ENCODE data around the gene NCBP3.
A peak's percentile ranks its signal among the peaks of the same experiment; 100 is the strongest.

The NCBP3 gene

DNA sequence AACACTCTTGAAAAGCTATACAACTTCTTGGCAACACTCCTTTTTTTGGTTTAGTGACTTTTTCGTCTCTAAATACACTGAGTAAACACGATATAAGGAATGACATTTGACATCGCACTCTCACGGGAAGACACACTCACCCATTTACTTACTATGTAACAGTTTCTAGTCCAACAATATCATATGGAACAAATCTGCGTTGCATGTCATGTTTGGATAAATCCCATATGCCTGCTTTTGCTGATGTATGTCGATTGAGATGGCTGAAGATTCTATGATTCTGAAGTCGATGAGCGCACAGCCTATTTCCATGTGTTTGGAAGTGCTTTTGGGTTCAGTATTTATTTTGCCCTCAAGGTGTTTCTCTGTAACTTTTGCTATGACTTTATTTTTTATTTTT lies 63.3 kb downstream of the NCBP3 start:
- no peak for DNase-seq

DNA sequence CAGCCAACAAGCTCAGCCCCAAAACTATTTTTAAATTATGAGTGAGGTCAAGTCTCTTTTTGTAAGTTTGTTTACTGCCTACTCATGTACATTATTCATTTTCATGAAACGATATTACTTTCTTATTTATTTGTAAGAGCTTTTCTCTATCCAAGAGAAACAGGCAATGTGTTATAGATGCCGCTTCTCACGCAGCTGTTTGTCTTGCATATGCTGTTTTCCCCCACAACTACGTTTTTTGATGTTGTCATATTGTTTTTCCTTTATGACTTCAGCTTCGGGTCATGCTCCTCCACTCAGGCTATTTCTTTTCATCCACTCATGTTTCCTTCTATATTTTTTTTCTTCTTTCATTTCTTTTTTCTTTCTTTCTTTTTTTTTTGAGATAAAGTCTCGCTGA lies 65.1 kb downstream of the NCBP3 start:
- no peak for DNase-seq

DNA sequence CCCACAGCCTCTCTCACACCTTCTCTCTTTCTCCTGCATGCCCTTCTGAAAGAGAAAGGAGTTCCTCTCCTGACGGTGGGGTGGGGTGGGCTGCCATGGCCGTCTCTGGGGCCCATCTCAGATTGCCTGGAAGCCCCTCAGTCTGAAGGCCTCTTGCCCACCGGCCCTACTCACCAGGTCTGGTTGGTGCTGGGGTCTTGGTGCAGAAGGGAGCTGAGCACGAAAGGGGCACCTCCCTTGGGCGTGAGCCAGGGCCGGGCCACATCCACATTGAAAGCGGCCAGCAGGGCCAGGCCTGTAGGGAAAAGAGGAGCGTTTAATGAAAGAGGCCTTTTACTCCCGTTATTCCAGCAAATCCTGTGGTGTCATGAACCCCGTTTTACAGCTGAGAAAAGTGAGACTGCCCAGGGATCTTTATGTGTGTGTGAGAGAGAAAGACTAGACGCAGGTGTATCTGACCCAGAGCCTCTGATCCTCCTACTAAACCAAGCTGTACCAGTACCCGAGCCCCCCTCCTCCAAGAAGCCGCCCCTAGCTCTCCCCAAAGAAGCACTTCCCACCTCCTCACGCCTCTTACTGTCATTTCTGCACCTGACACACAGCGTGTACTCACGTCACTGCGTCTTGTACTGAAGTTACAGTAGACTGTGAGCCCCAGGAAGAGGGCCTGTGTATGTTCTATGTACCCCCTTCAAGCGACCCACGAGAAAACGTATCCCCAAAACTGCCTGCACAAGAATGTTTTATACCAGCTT lies 68.5 kb downstream of the NCBP3 start:
- no peak for DNase-seq

DNA sequence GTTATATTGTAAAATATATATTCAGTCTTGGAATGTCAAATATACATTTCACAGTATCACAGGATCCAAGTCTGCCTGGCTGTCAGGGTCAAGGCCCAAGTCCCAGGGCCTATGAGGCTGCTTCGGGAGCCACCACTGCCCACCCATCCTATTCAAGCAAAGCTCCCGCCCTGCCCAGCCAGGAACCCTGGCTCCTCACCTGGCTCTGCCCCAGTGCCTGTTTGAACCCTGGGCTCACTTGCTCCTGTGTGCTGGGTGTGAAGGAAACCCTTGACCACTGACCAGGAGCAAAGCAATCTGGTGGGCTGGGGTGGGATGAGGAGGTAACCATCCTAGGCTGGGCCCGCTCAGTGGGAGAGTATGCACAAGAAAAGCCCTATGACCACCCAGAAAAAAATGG lies 72.1 kb downstream of the NCBP3 start:
- DNase-seq: no peak

DNA sequence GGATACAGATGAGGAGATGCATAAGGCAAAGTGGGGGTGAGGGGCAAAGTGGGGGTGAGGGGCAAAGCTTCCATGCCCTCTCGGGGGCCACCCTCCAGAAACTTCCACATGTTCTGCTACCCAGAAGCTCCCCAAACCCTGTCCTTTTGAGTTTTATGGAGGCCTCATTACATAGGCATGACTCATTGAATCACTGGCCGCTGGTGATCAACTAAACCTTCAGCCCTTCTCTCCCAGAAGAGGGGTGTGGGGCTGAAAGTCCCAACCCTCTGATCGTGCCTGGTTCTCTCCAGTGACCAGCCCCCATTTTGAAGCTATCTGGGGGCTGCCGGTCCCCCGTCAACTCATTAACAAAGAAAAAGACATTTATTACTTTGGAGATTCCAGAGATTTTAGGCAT lies 72.5 kb downstream of the NCBP3 start:
- DNase-seq: no peak

DNA sequence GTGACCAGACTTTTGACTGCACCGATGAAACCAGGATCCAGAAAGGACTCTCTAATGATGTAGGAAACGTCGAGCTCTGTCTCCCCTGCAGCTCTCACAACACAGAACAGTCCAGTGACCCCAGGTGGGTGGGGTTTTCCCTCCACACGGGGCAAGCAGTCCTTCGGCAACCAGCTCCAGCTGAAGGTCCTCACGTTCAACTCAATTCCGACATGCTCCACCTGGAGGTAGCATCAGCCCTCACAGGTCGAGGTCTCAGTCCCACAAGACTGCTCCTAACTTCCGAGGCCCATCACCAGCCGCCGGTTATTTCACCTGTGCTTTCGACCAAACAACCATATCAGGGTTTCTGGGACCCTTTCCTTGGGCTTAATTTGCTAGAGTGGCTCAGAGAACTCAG lies 73.3 kb downstream of the NCBP3 start:
- DNase-seq: no peak

DNA sequence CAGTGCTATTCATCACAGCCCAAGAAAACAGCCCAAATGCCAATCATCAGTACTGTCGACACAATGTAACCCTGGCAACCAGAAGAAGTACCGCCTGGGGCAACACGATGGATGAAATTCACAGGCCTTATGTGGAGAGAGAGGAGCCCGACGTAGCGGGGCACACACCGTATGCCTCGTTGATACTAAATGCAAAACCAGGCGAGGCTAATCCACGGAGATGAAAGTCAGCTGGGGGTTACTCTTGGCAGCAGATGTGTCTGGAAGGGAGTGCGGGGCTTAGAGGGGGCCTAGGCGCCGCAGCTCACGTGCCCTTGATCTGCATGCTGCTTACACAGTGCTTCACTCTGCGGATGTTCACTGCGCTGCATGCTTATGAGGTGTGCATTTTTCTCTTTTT lies 74.9 kb downstream of the NCBP3 start:
- no peak for DNase-seq

DNA sequence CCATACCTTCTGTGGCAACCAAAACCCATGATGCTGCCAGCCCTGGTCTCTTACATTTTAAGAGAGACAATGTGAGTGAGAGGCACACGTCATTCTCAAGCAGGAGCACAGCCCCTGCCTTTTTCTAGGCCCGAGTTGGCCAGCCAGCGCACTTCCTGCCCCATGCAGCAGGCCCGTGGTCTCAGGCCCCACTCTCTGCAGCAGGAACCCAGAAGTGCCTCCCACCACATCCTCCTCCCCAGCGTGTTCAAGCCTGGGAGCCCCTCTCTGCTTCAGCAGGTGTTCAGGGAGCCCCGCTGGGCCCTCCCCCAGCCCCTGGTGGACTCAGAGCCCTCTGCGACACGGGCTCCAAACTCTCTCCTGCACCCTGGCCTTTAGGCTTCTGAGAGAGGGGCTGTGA lies 75.6 kb downstream of the NCBP3 start:
- peak; percentile 26 to 35 for DNase-seq

DNA sequence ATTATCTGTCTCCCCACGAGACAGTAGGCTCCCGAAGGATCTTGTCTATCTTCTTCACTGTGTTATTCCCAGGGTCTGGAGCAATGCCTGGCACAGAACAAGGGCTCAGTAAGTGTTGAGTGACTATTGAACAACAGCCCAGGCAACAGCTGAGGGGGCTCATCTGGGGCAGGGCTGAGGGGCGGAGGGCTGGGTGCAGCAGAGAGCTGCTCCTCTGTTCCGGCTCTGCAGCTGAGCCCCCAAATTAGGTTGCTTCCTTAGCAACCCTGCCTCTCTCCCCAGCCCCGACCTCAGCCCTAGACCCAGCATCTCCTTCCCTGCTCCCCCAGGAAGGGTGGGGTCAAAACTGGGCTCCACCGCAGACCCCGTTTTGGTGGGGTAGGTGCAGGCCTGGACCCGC lies 77.3 kb downstream of the NCBP3 start:
- no peak for DNase-seq

DNA sequence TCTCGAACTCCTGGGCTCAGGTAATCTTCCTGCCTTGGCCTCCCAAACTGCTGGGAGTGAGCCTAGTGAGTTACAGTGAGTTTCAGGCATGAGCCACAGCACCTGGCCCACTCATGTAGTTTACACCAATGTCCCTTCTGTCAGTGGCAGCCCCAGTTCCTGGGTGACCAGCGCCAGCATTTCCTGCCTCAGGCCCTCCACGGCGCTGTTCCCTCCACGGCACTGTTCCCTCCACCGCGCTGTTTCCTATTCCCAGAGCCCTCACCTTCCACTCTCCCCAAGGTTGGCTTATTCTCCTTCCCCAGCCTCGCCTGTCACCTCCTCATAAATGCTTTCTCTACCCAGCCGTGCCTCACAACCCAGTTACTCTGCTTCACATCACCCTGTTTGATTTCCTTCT lies 77.7 kb downstream of the NCBP3 start:
- DNase-seq: no peak

DNA sequence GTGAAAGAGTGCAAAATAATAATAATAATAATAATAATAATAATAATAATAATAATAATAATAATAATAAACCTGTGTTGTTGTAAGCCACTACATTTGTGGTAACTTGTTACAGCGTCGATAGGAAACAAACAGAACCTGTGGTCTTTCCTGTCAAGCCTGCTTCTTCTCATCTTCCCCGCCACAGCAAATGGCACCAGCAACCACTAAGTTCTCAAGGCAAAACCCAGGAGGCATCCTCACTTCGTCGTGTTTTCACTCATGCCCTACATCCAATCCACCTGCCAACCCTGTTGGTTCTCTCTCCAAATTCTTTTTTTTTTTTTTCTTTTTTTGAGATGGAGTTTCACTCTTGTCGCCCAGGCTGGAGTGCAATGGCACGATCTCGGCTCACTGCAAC lies 79.3 kb downstream of the NCBP3 start:
- DNase-seq: no peak

DNA sequence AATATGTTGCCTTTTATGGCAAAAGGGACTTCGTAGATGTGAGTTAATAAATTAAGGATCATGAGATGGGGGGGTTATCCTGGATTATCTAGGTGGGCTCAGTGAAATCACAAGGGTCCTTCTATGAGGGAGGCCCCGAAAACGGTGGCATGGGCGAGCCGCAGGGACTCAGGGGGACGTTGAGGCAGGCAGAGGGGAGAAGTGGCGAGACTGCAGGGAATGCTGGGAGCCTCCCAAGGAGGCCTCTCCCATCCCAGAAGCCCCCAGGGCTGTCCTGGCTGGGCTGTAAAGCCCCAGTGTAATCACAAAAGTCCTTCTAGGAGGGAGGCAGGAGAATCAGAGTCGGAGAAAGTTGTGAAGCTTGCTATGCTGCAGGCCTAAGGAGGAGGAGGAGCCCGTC lies 80.1 kb downstream of the NCBP3 start:
- no peak for DNase-seq

DNA sequence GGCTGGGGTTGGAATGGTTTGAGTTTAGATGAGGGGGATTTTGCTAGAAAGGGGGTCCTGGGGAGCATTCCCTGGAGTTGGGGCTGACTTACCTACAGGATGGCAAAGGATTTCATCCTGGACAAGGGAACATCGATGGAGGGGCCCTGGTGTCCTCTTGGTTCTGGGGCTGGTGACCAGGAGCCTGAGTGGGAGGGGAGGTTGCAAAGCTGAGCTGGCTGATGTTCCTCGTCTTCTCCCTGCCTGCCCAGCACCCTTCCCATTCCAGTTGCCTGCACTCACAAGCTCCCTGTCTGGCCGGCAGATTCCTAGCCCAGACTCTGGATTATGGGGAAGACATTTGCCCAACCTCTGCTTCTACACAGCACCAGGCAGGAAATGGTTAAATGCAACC lies 82.3 kb downstream of the NCBP3 start:
- no peak for DNase-seq

DNA sequence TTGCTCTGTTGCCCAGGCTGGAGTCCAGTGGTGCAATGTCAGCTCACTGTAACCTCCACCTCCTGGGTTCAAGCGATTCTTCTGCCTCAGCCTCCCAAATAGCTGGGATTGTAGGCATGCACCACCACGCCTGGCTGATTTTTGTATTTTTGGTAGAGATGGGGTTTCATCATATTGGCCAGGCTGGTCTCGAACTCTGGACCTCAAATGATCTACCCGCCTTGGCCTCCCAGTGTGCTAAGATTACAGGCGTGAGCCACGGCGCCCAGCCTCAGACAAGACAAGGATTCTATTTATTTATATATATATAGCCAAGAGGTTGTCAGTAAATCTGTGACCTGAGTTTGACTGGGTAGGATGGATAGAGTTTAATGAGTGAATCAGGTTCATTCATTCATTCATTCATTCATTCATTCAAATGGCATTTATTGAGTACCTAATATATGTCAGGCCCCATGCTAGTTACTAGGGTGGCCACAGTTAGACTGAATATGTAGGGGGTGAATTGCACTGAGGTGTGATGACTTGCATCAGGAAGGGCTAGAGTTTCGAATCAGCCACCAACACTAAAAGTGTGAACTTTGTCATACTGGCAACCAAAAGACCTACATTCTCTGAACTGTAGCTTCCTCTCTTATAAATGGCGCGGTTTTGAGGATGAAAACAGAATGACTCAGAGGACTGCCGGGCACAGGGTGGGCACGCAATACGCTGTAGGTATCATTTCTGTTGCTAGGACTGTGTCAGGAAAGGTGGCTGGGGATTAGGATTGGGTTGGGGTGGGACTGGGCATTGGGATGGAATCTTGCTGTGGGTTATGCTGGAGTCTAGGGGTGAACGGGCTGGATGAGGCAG lies 82.9 kb downstream of the NCBP3 start:
- no peak for DNase-seq

DNA sequence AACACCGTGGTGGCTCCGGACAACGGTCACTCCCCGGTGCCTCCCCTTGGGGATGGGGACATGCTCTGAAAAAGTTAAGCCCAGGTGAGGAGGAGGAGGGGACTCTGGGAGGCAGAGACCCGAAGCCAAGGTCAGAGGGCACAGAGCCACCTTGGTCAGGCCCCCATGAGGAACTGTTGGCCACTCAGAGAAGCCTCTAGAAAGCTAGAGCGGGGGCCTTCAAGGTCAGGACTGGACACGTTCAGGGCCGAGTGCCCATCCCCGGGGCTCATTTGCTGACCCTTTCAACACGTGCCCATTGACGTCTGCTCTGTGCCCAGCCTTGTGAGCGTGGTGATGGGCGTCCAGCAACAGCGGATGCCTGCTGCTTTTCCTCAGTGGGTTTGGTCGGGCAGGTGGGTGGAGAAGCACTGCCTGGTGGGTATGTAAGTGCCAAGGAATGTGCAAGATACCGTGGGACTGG lies 84.1 kb downstream of the NCBP3 start:
- DNase-seq: no peak

DNA sequence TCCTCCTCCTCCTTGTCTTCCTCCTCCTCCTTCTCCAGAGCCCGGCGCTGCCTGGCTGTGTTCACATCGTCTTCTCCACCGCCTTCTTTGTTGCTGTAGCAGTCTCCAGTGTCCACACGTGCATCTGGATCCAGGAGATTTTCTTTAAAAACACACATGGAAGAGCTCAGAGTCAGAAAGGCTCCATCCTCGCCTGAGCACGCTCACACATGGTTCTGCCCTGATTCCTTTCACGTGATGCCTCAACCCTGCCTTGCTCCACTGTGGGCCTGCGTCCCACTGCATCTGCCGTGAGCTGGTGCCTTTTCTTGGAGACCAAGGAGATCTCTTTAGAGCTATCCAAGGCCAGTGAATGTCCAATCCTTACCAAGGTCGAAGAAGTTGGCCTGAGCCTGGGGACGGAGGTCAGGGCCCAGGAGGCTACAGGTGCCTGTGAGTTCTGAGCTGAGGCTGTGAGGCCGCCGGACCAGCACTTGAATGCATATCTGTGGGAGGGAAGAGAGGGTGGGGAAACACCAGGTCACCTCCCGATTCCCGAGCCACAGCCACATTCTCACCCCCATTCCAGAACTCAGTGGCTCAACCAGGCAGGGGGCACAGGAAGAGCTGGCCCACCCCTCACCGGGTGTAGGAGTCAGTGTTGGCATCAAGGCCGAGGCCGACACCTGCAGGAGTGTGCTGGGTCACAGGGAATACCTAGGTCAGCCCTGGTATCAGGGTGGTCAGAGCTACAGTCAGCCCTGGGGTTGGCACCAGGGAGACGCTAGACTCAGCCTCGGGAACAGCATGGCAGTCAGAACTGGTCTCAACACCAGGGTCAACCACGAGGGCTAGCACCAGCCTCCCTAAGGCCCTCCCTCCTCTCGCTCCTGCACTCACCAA lies 84.8 kb downstream of the NCBP3 start:
- DNase-seq: no peak

DNA sequence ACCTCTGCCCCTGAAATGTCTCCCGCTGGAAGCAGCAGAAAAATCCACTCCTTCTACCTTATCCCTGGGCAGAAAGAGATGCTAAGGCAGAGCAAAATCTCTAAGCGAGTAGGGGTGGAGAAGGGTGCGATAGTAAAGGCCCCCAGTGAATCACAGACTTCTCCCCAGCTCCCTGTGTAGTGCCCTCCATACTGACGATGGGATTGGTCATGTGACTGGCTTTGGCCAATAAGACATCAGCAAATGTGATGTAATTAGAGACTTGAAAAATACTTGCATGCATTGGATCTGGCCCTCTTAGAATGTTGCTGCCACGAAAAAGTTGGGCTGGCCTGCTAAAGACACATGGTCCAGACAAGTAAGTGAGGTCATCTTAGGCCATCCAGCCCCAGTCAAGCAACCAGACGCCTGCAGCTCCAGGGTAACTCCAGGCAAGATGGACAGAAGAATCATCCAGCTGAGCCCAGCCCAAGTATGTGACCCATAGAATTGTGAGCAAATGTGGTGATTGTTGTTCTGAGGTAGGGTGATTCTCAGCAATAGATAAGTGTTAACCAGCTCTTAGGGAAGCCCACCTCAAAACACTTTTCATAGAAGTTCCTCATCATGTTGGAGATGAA lies 86.3 kb downstream of the NCBP3 start:
- DNase-seq: no peak

DNA sequence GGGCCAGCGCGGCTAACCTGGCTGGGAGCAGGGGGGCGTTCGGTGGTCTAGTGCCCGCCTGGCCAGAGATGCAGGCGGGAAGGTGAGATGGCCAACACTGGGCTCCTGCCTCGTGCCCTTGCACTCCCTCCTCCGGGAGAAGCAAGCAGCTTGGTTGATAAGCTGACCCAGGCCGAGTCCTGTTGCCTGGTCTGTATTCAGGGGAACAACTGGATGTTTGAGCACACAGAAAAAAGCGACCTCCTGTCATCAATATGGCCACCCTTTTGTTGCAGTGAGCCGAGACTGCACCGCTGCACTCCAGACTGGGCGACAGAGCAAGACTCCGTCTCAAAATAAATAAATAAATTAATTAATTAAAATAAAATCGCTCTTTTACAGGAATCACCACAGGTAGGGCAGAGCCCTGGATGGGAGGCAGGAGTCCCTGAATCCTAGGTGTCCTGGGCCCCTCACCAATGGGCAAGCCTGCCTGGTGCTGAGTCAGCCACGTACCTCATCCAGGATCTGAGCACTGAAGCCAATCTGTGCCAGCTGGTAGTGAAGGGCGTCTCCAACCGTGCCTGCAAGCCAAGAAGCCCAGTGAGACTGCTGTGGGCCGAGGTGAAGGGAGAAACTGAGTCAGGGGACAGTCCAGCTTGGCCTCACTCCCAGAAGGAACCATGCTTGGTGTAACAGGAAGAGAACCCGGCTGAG lies 90.6 kb downstream of the NCBP3 start:
- DNase-seq: no peak

DNA sequence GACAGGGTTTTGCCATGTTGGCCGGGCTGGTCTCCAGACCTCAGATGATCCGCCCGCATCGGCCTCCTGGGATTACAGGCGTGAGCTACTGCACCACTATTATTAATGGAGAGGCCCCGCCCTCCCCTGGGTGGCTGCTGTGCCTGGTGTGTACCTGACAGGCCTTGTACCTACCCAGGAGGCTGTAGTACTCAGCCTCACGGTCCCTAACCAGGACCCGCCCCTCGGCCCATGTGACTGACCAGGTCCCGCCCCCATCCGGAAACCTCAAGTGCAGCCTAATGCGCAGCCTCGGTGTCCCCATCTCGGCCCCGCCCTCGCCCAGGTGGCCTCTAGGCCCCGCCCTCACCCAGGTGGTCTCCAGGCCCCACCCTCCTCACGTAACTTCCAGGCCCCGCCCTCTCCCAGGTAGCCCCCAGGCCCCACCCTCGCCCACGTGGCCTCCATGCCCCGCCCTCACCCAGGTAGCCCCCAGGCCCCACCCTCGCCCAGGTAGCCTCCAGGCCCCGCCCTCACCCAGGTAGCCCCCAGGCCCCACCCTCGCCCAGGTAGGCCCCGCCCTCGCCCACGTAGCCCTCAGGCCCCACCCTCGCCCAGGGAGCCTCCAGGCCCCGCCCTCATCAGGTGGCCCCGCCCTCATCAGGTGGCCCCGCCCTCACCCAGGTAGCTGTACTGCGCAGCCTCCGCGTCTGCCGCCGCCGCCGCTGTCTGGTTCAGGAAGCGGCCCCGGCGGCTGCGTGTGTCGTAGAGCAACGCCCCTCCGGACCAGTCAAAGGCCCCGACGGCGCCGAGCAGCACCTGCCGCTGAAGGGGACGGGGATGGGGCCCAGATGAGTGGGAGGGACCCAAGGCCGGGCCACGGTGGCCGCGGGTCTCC lies 91.3 kb downstream of the NCBP3 start:
- DNase-seq: no peak

DNA sequence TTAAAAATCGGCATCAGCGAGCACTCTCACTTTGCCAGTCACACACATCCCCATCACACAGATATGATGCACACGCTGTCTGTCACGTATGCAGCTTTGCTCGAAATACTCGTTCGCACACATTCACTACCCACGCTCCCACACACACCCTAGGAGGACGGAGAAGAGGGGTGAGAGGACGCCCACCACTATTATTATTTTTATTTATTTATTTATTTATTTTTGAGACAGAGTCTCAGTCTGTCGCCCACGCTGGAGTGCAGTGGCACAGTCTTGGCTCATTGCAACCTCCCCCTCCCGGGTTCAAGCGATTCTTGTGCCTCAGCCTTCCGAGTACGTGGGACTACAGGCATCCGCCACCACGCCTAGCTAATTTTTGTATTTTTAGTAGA lies 92.0 kb downstream of the NCBP3 start:
- no peak for DNase-seq

DNA sequence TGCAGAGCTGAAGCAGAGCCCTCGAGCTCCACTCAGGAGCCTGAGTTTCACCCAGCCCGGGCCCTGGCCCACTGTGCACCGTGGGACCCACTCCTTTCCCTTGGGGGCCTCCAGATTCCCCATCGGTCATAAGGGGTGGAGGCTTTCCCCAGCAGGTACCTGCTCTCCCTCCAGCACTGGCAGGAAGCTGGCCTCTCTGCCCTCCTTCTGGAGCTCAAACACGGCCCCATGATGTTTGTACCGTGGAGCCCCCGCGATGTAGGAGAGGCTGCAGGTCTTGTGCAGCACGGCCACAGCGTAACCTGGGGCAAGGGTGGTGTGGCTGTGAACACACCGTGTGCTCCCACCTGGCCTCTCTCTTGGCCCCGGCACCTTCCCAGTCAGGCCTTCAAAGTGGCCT lies 92.4 kb downstream of the NCBP3 start:
- no peak for DNase-seq
